WTC11 (cell line): ENCODE results near the gene RBM20. TPM values are rescaled to one million over a fixed set of nuclear protein-coding genes. Genes with fewer than 3 reads are reported as not detected.
"Not testable (repeated sequence)": the region's sequence is repeated elsewhere in the genome, so short reads cannot be mapped to it uniquely, and the experiment has no call there.

Experiments
- ATAC-seq: fragments of 200-7000 bp; cut with Tn5 transposase; 2 replicates; pipeline ENCODE4 v1.10.0; 2021; ENCODE audit warnings: mild to moderate bottlenecking, moderate library complexity
- CTCF ChIA-PET: fragments of 300-600 bp; sonication (Branson Sonifier 250); formaldehyde crosslinking; loops from one replicate; lab custom pipeline; 2021; ENCODE audit warnings: antibody characterized with exemption; lab: Charles Lee
- POLR2A ChIA-PET: fragments of 350-600 bp; sonication (Branson Sonifier 250); formaldehyde crosslinking; loops from one replicate; lab custom pipeline; 2021; ENCODE audit warnings: antibody characterized with exemption; lab: Charles Lee
- DNase-seq: peaks from one replicate; pipeline ENCODE4 v3.0.0; 2021; ENCODE audit warnings: low spot score
- H3K27ac Mint-ChIP-seq: 2 replicates; pipeline ENCODE4 v1.8.0; 2021; ENCODE audit warnings: mixed read lengths
- H3K27me3 Mint-ChIP-seq: 2 replicates; pipeline ENCODE4 v1.8.0; 2021; ENCODE audit warnings: low read depth, mild to moderate bottlenecking, moderate library complexity, mixed read lengths
- H3K36me3 Mint-ChIP-seq: 2 replicates; pipeline ENCODE4 v1.8.0; 2021; ENCODE audit warnings: mixed read lengths
- H3K4me1 Mint-ChIP-seq: 2 replicates; pipeline ENCODE4 v1.8.0; 2022; ENCODE audit warnings: mixed read lengths
- H3K4me3 Mint-ChIP-seq: 2 replicates; pipeline ENCODE4 v1.8.0; 2021; ENCODE audit warnings: mild to moderate bottlenecking, moderate library complexity, mixed read lengths
- H3K9me3 Mint-ChIP-seq: 2 replicates; pipeline ENCODE4 v1.8.0; 2021; ENCODE audit warnings: mixed read lengths
- CTCF ChIP-seq: fragments of 200-600 bp; IDR thresholded peaks from 2 replicates; pipeline ENCODE4 v1.8.0; 2022; ENCODE audit warnings: antibody characterized with exemption
- GTF2I ChIP-seq: fragments of 250-450 bp; sonication (Bioruptor Pico); conservative IDR thresholded peaks from 2 replicates; pipeline ENCODE4 v1.4.0; 2021; ENCODE audit warnings: mild to moderate bottlenecking
- HMGA2 ChIP-seq: fragments of 250-450 bp; sonication (Bioruptor Pico); IDR thresholded peaks from 2 replicates; pipeline ENCODE4 v1.4.0; 2021; ENCODE audit warnings: mild to moderate bottlenecking, moderate library complexity
- HMGXB4 ChIP-seq: sonication (generic); formaldehyde crosslinking; IDR thresholded peaks from 2 replicates; pipeline ENCODE4 v1.8.1; 2023; ENCODE audit warnings: mild to moderate bottlenecking, moderate library complexity, missing genetic modification reagents
- MYBL2 ChIP-seq: sonication (generic); formaldehyde crosslinking; IDR thresholded peaks from 2 replicates; pipeline ENCODE4 v1.8.1; 2023; ENCODE audit warnings: mild to moderate bottlenecking, moderate library complexity, missing genetic modification reagents
- NR3C1 ChIP-seq: sonication (generic); formaldehyde crosslinking; conservative IDR thresholded peaks from 2 replicates; pipeline ENCODE4 v1.8.1; 2023; ENCODE audit warnings: low read depth, mild to moderate bottlenecking, missing genetic modification reagents
- PREB ChIP-seq: sonication (generic); formaldehyde crosslinking; IDR thresholded peaks from 2 replicates; pipeline ENCODE4 v1.8.1; 2022; ENCODE audit warnings: mild to moderate bottlenecking, missing genetic modification reagents, moderate library complexity, borderline replicate concordance
- SP1 ChIP-seq: sonication (generic); formaldehyde crosslinking; conservative IDR thresholded peaks from 2 replicates; pipeline ENCODE4 v1.8.1; 2022; ENCODE audit warnings: missing genetic modification reagents
- TCF7 ChIP-seq: sonication (generic); formaldehyde crosslinking; IDR thresholded peaks from 2 replicates; pipeline ENCODE4 v1.8.0; 2022; ENCODE audit warnings: mild to moderate bottlenecking, low read depth, missing genetic modification reagents, moderate library complexity
- TEAD4 ChIP-seq: sonication (generic); formaldehyde crosslinking; IDR thresholded peaks from 2 replicates; pipeline ENCODE4 v1.8.0; 2022; ENCODE audit warnings: mild to moderate bottlenecking, missing genetic modification reagents
- ZNF138 ChIP-seq: sonication (generic); formaldehyde crosslinking; conservative IDR thresholded peaks from 2 replicates; pipeline ENCODE4 v1.8.1; 2022; ENCODE audit warnings: mild to moderate bottlenecking, moderate library complexity, missing genetic modification reagents
- ZNF219 ChIP-seq: sonication (generic); formaldehyde crosslinking; IDR thresholded peaks from 2 replicates; pipeline ENCODE4 v1.8.0; 2023; ENCODE audit warnings: missing genetic modification reagents, mild to moderate bottlenecking, borderline replicate concordance
- ZNF232 ChIP-seq: sonication (generic); formaldehyde crosslinking; IDR thresholded peaks from 2 replicates; pipeline ENCODE4 v1.8.0; 2022; ENCODE audit warnings: mild to moderate bottlenecking, missing genetic modification reagents
- ZNF423 ChIP-seq: fragments of 250-450 bp; sonication (Bioruptor Pico); IDR thresholded peaks from 2 replicates; pipeline ENCODE4 v2.1.2; 2022; ENCODE audit warnings: mild to moderate bottlenecking, moderate library complexity
- ZNF425 ChIP-seq: fragments of 250-450 bp; sonication (Bioruptor Pico); conservative IDR thresholded peaks from 2 replicates; pipeline ENCODE4 v1.9.0; 2021; ENCODE audit warnings: mild to moderate bottlenecking
- total RNA-seq: library from RNA; stranded (reverse); gene quantifications from 3 replicates; pipeline ENCODE4 v1.2.3, GENCODE V29; 2021
- TF ChIP-seq, protein P1 (sequence below): fragments of 250-450 bp; sonication (Bioruptor Pico); IDR thresholded peaks from 2 replicates; pipeline ENCODE4 v1.9.0; 2021; ENCODE audit warnings: mild to moderate bottlenecking, borderline replicate concordance
- TF ChIP-seq, protein P2 (sequence below): sonication (generic); formaldehyde crosslinking; IDR thresholded peaks from 2 replicates; pipeline ENCODE4 v1.8.0; 2023; ENCODE audit warnings: mild to moderate bottlenecking, missing genetic modification reagents
- TF ChIP-seq, protein P3 (sequence below): sonication (generic); formaldehyde crosslinking; IDR thresholded peaks from 2 replicates; pipeline ENCODE4 v1.8.0; 2023; ENCODE audit warnings: missing genetic modification reagents

RBM20 gene
- total RNA-seq, 1 experiment from 2014 or later, result 0.52 TPM

- no peaks in the 10 kb centered on the region for H3K27me3 Mint-ChIP-seq
- CTCF ChIA-PET, result no interaction called here
- no peaks in the 10 kb centered on the region for H3K9me3 Mint-ChIP-seq
- no peak overlapping the region for H3K27ac Mint-ChIP-seq
- peak; percentile 33; the same call in 1 of the 2 replicates for ATAC-seq
- POLR2A ChIA-PET, result no interaction called here
- TF ChIP-seq ZNF219 (CRISPR knock-in tag) (no peak), MYBL2 (CRISPR knock-in tag) (no peak), ZNF232 (CRISPR knock-in tag) (no peak), PREB (no peak), ZNF138 (no peak), TEAD4 (no peak), TCF7 (CRISPR knock-in tag) (no peak), ZNF423 (no peak), HMGXB4 (no peak), CTCF (no peak), HMGA2 (no peak), SP1 (no peak), GTF2I (CRISPR knock-in tag) (no peak), ZNF425 (CRISPR knock-in tag) (no peak), NR3C1 (CRISPR knock-in tag) (no peak)
- TF ChIP-seq, protein P1, sequence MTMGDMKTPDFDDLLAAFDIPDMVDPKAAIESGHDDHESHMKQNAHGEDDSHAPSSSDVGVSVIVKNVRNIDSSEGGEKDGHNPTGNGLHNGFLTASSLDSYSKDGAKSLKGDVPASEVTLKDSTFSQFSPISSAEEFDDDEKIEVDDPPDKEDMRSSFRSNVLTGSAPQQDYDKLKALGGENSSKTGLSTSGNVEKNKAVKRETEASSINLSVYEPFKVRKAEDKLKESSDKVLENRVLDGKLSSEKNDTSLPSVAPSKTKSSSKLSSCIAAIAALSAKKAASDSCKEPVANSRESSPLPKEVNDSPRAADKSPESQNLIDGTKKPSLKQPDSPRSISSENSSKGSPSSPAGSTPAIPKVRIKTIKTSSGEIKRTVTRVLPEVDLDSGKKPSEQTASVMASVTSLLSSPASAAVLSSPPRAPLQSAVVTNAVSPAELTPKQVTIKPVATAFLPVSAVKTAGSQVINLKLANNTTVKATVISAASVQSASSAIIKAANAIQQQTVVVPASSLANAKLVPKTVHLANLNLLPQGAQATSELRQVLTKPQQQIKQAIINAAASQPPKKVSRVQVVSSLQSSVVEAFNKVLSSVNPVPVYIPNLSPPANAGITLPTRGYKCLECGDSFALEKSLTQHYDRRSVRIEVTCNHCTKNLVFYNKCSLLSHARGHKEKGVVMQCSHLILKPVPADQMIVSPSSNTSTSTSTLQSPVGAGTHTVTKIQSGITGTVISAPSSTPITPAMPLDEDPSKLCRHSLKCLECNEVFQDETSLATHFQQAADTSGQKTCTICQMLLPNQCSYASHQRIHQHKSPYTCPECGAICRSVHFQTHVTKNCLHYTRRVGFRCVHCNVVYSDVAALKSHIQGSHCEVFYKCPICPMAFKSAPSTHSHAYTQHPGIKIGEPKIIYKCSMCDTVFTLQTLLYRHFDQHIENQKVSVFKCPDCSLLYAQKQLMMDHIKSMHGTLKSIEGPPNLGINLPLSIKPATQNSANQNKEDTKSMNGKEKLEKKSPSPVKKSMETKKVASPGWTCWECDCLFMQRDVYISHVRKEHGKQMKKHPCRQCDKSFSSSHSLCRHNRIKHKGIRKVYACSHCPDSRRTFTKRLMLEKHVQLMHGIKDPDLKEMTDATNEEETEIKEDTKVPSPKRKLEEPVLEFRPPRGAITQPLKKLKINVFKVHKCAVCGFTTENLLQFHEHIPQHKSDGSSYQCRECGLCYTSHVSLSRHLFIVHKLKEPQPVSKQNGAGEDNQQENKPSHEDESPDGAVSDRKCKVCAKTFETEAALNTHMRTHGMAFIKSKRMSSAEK (CRISPR knock-in tag), result no peak
- TF ChIP-seq, protein P2, sequence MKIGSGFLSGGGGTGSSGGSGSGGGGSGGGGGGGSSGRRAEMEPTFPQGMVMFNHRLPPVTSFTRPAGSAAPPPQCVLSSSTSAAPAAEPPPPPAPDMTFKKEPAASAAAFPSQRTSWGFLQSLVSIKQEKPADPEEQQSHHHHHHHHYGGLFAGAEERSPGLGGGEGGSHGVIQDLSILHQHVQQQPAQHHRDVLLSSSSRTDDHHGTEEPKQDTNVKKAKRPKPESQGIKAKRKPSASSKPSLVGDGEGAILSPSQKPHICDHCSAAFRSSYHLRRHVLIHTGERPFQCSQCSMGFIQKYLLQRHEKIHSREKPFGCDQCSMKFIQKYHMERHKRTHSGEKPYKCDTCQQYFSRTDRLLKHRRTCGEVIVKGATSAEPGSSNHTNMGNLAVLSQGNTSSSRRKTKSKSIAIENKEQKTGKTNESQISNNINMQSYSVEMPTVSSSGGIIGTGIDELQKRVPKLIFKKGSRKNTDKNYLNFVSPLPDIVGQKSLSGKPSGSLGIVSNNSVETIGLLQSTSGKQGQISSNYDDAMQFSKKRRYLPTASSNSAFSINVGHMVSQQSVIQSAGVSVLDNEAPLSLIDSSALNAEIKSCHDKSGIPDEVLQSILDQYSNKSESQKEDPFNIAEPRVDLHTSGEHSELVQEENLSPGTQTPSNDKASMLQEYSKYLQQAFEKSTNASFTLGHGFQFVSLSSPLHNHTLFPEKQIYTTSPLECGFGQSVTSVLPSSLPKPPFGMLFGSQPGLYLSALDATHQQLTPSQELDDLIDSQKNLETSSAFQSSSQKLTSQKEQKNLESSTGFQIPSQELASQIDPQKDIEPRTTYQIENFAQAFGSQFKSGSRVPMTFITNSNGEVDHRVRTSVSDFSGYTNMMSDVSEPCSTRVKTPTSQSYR, result no peak
- TF ChIP-seq, protein P3, sequence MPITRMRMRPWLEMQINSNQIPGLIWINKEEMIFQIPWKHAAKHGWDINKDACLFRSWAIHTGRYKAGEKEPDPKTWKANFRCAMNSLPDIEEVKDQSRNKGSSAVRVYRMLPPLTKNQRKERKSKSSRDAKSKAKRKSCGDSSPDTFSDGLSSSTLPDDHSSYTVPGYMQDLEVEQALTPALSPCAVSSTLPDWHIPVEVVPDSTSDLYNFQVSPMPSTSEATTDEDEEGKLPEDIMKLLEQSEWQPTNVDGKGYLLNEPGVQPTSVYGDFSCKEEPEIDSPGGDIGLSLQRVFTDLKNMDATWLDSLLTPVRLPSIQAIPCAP, result no peak
- no peak overlapping the region for H3K4me3 Mint-ChIP-seq
- H3K36me3 Mint-ChIP-seq, result no peaks in the 10 kb centered on the region
- DNase-seq, result no peak
- H3K4me1 Mint-ChIP-seq, result peaks cover 24% of the 10 kb centered on the region
Observed at GRCh38 chr10:110865809-110866482, 221.8 kb downstream of the RBM20 start.

- H3K36me3 Mint-ChIP-seq, POLR2A ChIA-PET, H3K27me3 Mint-ChIP-seq, ATAC-seq, H3K4me3 Mint-ChIP-seq, H3K9me3 Mint-ChIP-seq, DNase-seq: not testable (repeated sequence)
- CTCF ChIA-PET, result interaction anchor here (1.1 kb wide), 1 partner anchor 52 kb away, joined by 3 read pairs; the partner anchor contains the start of gene BBIP1
- Mint-ChIP-seq H3K27ac (0 out of 2 replicates have a peak overlapping the region, but pooled peaks have one; percentile 55), H3K4me1 (peaks cover 28% of the 10 kb centered on the region)
Observed at GRCh38 chr10:110867011-110867806, 223.1 kb downstream of the RBM20 start.
